BLaER1 (cell line): ENCODE results near the gene KAT7.
A peak's percentile ranks its signal among the peaks of the same experiment; 100 is the strongest.

Experiments
- H3K27ac ChIP-seq: shearing (Covaris generic); formaldehyde crosslinking; 2 replicates; pipeline ENCODE4 v1.8.1; 2022
- H3K27me3 ChIP-seq: shearing (Covaris generic); formaldehyde crosslinking; 2 replicates; pipeline ENCODE4 v1.8.1; 2022
- H3K36me3 ChIP-seq: shearing (Covaris generic); formaldehyde crosslinking; 2 replicates; pipeline ENCODE4 v1.8.1; 2022
- H3K4me1 ChIP-seq: shearing (Covaris generic); formaldehyde crosslinking; 2 replicates; pipeline ENCODE4 v1.8.1; 2022
- H3K4me2 ChIP-seq: shearing (Covaris generic); formaldehyde crosslinking; 2 replicates; pipeline ENCODE4 v1.8.1; 2022
- H3K4me3 ChIP-seq: shearing (Covaris generic); formaldehyde crosslinking; 2 replicates; pipeline ENCODE4 v1.8.1; 2022
- H3K9ac ChIP-seq: shearing (Covaris generic); formaldehyde crosslinking; 2 replicates; pipeline ENCODE4 v1.8.1; 2022
- H3K9me3 ChIP-seq: shearing (Covaris generic); formaldehyde crosslinking; 2 replicates; pipeline ENCODE4 v1.8.1; 2022
- H4K20me1 ChIP-seq: shearing (Covaris generic); formaldehyde crosslinking; 2 replicates; pipeline ENCODE4 v1.8.1; 2022
- Cebpa-rat ChIP-seq: shearing (Covaris generic); IDR thresholded peaks from 2 replicates; pipeline ENCODE4 v1.8.1; 2022

Gene KAT7

DNA sequence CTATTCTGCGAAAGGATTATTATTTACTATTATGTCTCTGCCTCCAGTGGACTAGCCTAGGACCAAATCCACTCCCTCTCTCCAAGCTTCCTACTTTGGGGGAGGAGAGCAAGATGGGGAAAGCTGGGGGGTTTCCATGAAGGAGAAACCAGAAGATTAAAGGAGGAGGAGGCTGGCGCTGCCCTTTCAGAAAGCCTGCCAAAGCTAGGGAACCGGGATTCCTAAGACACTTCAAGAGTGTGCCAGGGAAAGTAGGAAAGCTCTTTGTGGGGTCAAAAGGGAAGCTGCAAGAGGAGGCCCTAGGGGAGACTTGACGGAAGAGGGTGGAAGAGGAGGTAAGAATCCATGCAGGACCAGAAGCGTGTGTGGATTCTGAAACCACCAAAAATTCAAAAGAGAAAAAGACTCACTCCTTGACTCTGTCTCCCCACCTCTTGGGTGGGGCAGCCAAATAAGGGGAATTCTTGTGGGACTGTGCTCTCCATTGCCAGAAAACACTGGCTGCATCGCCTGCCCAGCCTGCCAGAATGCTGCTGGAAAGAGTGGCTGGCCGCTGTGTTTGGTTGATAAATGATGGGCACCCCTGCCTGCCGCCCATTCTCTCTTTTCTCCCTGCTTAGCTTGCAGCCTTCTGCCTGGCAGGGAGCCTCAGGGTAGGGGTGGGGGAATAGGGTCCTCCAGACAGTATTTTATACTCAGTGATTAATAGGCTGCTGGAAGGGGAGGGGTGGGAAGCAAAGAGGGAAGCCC lies 11.8 kb upstream of the KAT7 start:
- no peak overlapping the region for H3K9ac ChIP-seq
- no peaks in the 10 kb centered on the region for H3K9me3 ChIP-seq
- H3K4me2 ChIP-seq, result no peak overlapping the region
- no peak for TF ChIP-seq Cebpa-rat
- peaks cover 29% of the 10 kb centered on the region for H3K4me1 ChIP-seq
- no peak overlapping the region for H3K4me3 ChIP-seq
- H4K20me1 ChIP-seq, result no peaks in the 10 kb centered on the region
- no peaks in the 10 kb centered on the region for H3K27me3 ChIP-seq
- H3K36me3 ChIP-seq, result no peaks in the 10 kb centered on the region
- no peak overlapping the region for H3K27ac ChIP-seq

DNA sequence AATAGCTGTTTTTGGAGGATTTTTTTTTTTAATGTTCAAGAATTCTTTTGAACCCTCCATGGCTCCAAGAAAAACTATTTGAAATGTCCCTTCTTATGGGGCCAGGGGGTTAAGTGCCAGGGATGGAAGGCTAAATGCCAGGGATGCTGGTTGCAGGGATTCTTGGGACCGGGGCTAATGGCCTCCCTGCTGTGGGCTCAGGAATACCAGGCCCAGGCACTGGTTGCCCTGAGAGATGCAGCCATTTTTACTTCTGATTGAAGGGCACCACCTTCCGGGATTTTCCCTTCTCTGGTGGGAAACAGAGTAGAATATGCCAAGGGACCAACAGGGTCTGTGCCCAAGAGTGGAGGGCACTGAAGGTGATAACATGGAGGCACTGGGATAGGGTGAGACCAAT lies 10.9 kb upstream of the KAT7 start:
- Histone ChIP-seq H3K4me3 (no peak overlapping the region), H3K36me3 (no peaks in the 10 kb centered on the region), H3K9ac (no peak overlapping the region), H3K27me3 (no peaks in the 10 kb centered on the region), H4K20me1 (no peaks in the 10 kb centered on the region), H3K4me1 (peaks cover 27% of the 10 kb centered on the region), H3K27ac (no peak overlapping the region), H3K4me2 (no peak overlapping the region), H3K9me3 (no peaks in the 10 kb centered on the region)
- TF ChIP-seq Cebpa-rat, result no peak

DNA sequence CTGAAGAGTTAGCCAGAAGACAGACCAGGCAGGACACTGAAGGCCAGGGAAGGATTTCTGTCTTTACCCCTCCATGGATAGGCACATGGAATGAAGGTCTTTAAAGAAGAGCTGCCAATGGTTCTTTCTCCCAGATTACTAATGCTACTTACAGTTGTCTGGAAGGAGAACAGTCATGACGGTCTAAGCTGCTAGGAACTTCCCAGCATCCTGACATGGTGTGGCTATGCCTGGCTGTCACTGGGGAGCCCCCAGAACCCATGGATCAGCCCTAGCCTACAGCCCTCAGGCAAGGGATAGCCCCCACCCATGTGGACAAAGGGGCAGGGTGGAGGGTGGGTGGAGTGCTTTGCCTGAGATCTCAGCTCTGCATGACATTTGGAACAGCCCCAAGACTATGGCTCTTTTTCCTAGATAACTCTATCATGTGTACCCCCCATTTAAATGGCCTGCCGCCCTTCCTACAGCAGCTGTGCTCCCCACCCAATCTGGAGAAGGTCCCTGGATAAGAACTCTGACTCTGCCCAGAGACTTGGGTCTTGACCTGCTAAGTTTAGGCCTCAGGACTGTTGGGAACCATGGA lies 9.2 kb upstream of the KAT7 start:
- peak overlapping the region; percentile 31; the same call in 1 of the 2 replicates for H3K4me2 ChIP-seq
- H4K20me1 ChIP-seq, result no peaks in the 10 kb centered on the region
- no peaks in the 10 kb centered on the region for H3K36me3 ChIP-seq
- no peaks in the 10 kb centered on the region for H3K9me3 ChIP-seq
- H3K27me3 ChIP-seq, result no peaks in the 10 kb centered on the region
- H3K27ac ChIP-seq, result no peak overlapping the region
- no peak overlapping the region for H3K9ac ChIP-seq
- TF ChIP-seq Cebpa-rat, result no peak
- H3K4me3 ChIP-seq, result no peak overlapping the region
- H3K4me1 ChIP-seq, result peaks cover 44% of the 10 kb centered on the region

DNA sequence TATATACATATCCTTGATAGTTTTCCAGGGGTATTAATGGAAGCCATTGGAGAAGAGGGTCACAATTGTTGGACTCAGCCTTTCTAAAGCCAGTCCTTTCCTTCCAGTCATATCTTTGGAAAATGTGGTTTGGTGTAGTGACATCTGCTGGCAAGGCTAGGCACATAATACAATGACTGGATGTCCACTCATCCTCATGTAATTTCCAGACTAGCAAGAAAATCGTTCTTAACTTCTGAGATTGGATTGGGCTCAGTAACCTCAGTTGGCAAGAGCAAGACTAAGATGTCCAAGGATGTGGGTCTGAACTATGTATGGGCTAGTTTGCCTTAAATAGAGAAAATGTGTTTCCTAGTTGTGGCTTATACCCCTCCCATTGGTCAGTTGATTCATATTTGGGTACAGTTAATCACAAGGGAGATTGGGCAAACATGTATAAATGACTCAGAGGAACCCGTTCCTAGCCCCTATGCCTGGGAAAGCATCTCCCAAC lies 8.7 kb upstream of the KAT7 start:
- H3K27me3 ChIP-seq, result no peaks in the 10 kb centered on the region
- H3K36me3 ChIP-seq, result no peaks in the 10 kb centered on the region
- H3K4me3 ChIP-seq, result no peak overlapping the region
- TF ChIP-seq Cebpa-rat, result no peak
- no peak overlapping the region for H3K9ac ChIP-seq
- peaks cover 50% of the 10 kb centered on the region for H3K4me1 ChIP-seq
- no peak overlapping the region for H3K27ac ChIP-seq
- no peaks in the 10 kb centered on the region for H4K20me1 ChIP-seq
- peak overlapping the region; percentile 31 for H3K4me2 ChIP-seq
- no peaks in the 10 kb centered on the region for H3K9me3 ChIP-seq

DNA sequence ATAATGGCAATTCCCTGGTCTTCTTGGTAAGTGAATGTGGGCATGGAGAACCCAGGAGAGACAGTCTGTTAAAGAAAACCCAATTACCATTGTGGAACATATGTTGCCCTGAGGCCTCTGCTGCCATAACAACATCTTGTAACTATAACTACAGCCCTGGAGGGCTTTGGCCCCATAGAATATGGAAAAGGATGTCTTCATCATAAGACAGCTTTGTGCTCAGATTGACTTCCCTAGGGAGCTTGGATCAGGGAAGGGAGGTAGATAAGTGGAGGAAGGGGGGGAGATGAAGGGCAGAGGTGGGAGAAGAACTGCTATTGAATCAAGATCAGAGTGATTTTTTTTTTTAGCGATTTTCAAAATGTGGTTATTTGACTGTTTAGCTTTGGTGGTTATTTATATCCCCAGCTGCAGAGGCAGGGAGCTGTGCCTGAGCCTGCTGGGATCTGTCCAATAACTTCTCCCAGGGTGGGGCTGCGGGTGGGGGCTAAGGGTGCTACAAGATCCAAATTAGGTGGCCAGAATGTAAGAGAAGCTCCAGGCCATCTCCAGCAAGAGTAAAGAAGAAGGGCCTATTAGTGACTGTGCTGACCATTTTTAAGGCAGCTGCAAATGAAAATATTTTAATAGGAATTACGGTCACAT lies 5.3 kb upstream of the KAT7 start:
- H3K36me3 ChIP-seq, result no peaks in the 10 kb centered on the region
- peak overlapping the region; percentile 54 for H3K27ac ChIP-seq
- no peak overlapping the region for H3K4me3 ChIP-seq
- peaks cover 75% of the 10 kb centered on the region for H3K4me1 ChIP-seq
- H3K4me2 ChIP-seq, result peak overlapping the region; percentile 82
- H3K9me3 ChIP-seq, result no peaks in the 10 kb centered on the region
- H4K20me1 ChIP-seq, result no peaks in the 10 kb centered on the region
- no peak for TF ChIP-seq Cebpa-rat
- H3K27me3 ChIP-seq, result no peaks in the 10 kb centered on the region
- H3K9ac ChIP-seq, result peak overlapping the region; percentile 48; the same call in 1 of the 2 replicates

DNA sequence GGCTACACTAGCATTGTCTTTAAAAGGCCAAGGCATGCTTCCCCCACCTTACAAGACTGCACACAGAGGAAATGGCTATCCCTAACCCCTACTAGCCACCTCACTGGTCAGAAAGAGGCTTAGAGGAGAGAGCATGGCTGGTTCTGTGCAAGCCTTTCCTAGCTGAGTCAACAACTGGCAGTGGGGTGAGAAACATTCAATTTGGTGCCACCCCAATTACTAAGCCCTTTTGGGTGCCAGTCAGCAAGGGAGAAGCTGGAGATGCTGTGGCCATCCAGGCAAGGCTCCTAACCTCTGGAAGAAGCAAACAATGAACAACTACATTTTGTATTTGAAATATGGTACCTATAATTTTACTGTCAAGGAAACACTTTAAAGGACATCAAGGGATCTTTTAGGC lies 4.7 kb upstream of the KAT7 start:
- H3K9me3 ChIP-seq, result no peaks in the 10 kb centered on the region
- H3K36me3 ChIP-seq, result no peaks in the 10 kb centered on the region
- H3K4me3 ChIP-seq, result no peak overlapping the region
- peaks cover 75% of the 10 kb centered on the region for H3K4me1 ChIP-seq
- peak overlapping the region; percentile 48; the same call in 1 of the 2 replicates for H3K9ac ChIP-seq
- peak overlapping the region; percentile 54 for H3K27ac ChIP-seq
- no peaks in the 10 kb centered on the region for H4K20me1 ChIP-seq
- H3K4me2 ChIP-seq, result peak overlapping the region; percentile 82
- no peaks in the 10 kb centered on the region for H3K27me3 ChIP-seq
- TF ChIP-seq Cebpa-rat, result no peak

DNA sequence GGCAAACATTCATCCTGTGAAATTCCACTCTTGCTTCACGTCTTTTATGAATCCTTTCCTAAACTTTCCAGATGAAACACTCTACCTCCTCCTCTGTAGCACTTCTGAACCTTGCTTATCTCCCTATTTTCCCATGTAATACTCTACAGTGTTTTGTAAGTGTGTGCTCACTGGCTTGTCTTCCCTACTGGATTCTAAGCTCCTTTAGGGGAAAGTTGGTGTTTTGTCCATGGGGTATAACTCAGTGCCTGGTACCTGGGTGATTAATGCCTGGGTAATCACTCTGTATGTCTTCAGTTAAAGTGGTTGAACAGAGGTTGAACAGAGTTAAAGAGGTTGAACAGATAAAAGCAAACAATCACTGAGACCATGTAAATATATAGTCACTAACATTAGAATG lies 3.8 kb upstream of the KAT7 start:
- Histone ChIP-seq H3K4me3 (no peak overlapping the region), H3K4me1 (peaks cover 75% of the 10 kb centered on the region), H3K36me3 (peaks cover 1% of the 10 kb centered on the region), H3K27me3 (no peaks in the 10 kb centered on the region), H3K9me3 (no peaks in the 10 kb centered on the region), H3K9ac (no peak overlapping the region), H3K4me2 (peak overlapping the region; percentile 82; the same call in 1 of the 2 replicates), H4K20me1 (peaks cover 5% of the 10 kb centered on the region), H3K27ac (no peak overlapping the region)
- TF ChIP-seq Cebpa-rat, result no peak

DNA sequence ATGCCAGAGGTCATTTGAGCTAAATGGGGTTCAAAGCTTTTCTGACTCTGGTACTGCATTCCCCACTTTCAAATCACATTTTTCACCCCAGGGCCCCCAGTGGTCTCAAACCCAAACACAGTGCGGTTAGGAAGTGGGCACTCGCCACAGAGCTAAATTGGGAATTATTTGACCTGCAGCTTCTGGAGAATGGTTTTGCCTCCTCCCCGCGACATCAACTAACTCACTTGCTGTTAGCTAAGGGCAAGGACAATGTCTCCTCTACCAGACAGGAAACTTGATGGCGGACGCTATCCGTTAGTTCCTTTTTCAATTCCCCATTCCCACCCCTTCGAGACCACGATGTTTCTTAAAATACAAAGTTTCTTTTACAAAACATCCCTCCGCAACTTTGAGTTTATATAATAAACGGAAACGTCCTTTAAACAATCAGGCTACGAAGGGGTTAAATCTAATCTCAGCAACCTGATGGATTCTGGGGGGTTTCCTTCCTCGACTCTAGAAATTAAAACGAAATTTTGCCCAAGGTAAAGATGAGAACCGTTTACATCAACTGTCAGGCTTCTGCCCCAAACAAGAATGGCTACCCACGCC lies 500 bp upstream of the KAT7 start:
- Histone ChIP-seq H3K27ac (peak overlapping the region; percentile 97), H3K4me3 (peak overlapping the region; percentile 88), H3K4me2 (peak overlapping the region; percentile 93), H3K27me3 (no peaks in the 10 kb centered on the region), H3K9me3 (no peaks in the 10 kb centered on the region), H3K9ac (peak overlapping the region; percentile 97), H3K4me1 (peaks cover 60% of the 10 kb centered on the region), H4K20me1 (peaks cover 39% of the 10 kb centered on the region), H3K36me3 (peaks cover 34% of the 10 kb centered on the region)
- no peak for TF ChIP-seq Cebpa-rat

DNA sequence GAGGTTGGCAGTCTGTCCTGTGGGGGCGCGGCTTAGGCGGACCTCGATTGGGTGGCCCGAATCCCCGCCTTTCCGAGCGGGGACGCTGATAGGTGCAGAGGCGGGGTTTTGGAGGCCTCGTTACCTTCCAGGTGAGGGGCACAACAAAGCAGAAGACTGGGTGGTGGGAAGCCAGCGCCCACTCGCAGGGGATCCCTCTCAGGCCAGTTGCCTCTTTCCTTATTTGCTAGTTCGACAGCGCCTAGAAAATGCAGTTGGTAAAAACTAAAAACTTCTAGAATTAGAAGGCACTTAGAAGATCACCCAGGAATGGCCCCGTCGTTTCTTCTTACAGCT lies 730 bp downstream of the KAT7 start:
- Histone ChIP-seq H3K4me2 (peak overlapping the region; percentile 82), H3K27ac (no peak overlapping the region), H3K9ac (no peak overlapping the region; the same call in 1 of the 2 replicates), H3K4me3 (peak overlapping the region; percentile 88), H4K20me1 (peaks cover 51% of the 10 kb centered on the region), H3K27me3 (no peaks in the 10 kb centered on the region), H3K36me3 (peaks cover 47% of the 10 kb centered on the region), H3K9me3 (no peaks in the 10 kb centered on the region), H3K4me1 (peaks cover 47% of the 10 kb centered on the region)
- no peak for TF ChIP-seq Cebpa-rat

DNA sequence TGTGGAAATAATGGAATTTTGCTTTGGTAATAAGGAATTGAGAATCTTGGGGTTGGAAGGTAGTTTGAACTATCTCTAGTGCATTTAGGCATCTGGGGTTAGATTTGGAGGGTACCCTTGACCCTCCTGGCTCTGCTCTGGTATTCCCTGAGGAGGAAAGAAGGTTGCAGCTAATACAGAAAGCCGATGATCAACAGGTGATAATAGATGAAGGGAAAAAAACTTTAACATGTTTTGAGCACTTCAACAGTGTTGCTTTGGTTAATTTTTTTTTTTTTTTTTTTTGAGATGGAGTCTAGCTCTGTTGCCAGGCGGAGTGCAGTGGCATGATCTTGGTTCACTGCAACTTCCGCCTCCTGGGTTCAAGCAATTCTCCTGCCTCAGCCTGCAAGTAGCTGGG lies 4.8 kb downstream of the KAT7 start:
- Histone ChIP-seq H3K9ac (no peak overlapping the region), H3K27me3 (no peaks in the 10 kb centered on the region), H3K4me3 (no peak overlapping the region), H3K4me1 (peaks cover 16% of the 10 kb centered on the region), H3K27ac (no peak overlapping the region), H4K20me1 (peaks cover 92% of the 10 kb centered on the region), H3K36me3 (peaks cover 88% of the 10 kb centered on the region), H3K4me2 (no peak overlapping the region), H3K9me3 (no peaks in the 10 kb centered on the region)
- no peak for TF ChIP-seq Cebpa-rat
